HG03196 (cell line): ENCODE results near the gene BCL11A.

Source experiments
- ATAC-seq: cut with Tn5 transposase; IDR thresholded peaks from one replicate; pipeline ENCODE4 v1.9.1; 2021; ENCODE audit not compliant: unreplicated experiment

The BCL11A gene

DNA sequence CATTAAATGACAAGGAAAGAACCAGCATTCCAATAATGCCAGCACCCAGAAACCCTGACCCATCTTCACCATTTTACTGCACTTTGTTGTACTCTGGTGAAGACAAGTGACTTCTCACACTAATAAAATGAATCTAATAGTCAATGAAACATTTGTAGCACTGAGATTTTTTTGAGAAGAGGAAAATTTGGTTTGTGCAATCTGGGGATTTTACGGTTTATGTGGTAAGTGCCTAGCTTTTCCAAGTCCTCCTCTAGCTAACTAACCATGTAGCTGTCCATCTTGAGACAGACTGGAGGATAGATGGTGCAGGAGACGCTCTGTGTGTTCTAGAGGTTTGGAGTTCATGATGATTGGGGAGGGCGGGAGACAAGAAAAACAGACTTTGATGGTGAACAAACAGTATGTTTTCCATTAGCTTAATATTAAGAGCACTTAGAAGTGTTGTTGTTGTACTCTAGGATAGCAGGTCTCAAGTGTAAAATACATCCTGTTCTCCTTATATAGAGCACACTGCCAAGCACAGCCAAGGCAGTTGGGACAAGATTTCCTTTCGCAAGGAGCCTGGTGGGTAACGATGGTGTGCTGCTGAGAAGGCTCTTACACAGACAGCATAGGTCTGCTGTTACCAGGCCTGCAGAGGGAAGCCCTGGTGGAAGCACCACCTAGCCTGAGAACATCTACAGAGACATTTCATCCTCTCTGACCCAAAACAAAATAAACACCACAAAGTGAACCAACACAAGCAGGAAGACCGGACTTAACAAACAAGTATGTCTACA is 83.7 kb downstream of the BCL11A start:
- ATAC-seq, result no peak

DNA sequence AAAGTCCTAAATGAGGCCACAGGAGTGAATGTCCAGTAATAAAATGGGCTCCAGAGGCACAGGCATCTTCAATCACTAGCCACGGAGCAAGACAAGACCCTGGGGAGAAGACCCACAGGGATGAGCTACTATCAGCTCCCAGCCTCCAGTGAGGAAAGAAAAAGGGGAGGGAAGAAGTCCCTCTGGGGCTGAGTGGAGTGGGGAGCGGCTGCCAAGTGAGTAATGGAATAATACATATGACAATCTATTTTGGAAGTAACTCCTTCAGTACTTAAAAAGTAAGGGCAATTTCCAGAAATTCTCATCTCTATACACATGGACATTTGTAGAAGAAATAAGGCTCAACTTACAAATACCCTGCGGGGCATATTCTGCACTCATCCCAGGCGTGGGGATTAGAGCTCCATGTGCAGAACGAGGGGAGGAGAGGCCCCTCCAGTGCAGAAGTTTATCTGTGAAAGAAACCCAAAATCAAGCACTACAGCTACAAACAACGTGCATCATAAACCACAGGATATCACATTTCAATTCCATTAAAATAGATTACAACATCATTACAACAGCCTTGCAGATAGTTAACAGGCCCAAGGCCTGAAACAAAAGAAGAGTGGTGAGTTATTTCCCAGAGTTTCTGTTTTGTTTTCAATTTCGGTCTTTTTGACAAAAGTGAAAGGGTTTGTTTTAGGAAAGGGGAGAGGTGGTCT is 84.9 kb downstream of the BCL11A start:
- no peak for ATAC-seq

DNA sequence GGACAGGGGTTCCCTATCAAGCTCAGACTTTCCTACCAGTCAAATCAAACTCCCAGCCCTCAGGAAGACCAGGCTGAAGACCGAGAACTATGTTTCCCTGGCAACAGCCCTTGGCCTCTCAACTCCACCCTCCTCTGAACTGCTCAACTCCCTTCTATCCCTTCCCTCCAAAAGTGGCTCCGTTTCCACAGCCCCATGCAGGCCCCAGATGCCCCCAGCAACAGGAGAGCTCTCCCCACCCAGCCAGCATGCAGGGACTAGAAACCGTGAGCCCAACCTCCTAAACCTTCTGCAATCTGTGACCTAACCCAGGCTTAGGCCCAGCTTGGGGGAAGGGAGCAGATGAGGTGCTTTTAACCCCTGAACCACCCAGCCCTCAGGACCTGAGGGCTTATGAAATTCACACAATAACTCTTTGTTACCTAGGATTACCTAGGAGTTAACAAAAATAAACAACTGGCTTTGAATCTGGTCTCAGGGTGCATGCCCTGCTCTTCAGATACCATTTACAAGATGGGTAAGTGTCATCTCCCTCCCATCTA is 87.2 kb downstream of the BCL11A start:
- ATAC-seq, result no peak

DNA sequence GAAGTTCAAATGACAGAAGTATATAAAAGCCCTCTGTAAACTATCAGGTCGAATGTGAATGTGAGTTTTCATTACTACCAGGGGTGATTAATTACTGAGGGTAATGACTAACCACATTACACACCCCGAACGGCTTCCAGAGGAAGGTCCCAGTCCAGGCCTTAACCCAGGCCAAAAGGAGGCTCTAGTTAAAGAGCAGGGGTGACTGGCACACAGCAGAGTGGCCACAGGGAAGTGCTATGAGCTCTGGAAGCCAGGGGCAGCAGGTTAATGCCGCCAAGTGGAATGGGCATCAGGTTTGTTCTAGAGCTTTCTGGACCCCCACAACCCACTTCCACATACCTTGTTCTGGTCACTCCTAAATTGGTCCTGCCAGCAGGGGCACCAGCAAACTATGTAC is 87.7 kb downstream of the BCL11A start:
- ATAC-seq, result no peak

DNA sequence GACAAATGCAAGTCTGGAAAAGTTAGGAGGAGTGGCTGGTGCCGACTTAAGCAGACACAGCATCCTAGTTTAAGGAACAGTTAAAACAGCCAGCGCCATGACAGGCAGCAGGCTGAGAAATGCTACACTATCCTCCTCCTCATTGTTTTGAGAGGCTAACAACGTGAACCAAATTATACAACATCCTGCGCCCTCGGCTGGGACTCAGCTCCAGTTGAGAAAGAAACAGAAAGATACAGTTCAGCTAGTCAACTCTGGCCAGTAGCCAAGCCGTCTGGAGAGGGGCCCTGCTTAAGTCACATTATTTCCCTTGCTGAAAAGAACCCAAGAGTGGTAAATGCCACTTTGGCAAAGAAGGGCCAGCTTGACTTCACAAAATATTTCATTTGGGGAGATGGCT is 90.2 kb downstream of the BCL11A start:
- no peak for ATAC-seq

DNA sequence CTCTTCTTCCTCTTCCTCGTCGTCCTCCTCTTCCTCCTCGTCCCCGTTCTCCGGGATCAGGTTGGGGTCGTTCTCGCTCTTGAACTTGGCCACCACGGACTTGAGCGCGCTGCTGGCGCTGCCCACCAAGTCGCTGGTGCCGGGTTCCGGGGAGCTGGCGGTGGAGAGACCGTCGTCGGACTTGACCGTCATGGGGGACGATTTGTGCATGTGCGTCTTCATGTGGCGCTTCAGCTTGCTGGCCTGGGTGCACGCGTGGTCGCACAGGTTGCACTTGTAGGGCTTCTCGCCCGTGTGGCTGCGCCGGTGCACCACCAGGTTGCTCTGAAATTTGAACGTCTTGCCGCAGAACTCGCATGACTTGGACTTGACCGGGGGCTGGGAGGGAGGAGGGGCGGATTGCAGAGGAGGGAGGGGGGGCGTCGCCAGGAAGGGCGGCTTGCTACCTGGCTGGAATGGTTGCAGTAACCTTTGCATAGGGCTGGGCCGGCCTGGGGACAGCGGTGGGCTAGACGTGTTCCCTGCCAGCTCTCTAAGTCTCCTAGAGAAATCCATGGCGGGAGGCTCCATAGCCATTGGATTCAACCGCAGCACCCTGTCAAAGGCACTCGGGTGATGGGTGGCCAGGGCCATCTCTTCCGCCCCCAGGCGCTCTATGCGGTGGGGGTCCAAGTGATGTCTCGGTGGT is 91.9 kb downstream of the BCL11A start:
- ATAC-seq, result no peak

DNA sequence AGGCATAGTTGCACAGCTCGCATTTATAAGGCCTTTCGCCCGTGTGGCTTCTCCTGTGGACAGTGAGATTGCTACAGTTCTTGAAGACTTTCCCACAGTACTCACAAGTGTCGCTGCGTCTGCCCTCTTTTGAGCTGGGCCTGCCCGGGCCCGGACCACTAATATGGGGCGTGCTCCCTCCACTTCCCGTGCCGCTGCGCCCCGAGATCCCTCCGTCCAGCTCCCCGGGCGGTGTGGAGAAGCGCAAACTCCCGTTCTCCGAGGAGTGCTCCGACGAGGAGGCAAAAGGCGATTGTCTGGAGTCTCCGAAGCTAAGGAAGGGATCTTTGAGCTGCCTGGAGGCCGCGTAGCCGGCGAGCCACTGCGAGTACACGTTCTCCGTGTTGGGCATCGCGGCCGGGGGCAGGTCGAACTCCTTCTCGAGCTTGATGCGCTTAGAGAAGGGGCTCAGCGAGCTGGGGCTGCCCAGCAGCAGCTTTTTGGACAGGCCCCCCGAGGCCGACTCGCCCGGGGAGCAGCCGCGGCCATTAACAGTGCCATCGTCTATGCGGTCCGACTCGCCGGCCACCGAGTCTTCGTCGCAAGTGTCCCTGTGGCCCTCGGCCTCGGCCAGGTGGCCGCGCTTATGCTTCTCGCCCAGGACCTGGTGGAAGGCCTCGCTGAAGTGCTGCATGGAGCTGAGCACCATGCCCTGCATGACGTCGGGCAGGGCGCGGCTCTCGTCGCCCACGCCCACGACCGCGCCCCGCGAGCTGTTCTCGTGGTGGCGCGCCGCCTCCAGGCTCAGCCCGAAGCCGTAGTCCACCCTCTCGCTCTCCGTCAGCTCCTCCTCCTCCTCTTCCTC is 92.7 kb downstream of the BCL11A start:
- no peak for ATAC-seq

DNA sequence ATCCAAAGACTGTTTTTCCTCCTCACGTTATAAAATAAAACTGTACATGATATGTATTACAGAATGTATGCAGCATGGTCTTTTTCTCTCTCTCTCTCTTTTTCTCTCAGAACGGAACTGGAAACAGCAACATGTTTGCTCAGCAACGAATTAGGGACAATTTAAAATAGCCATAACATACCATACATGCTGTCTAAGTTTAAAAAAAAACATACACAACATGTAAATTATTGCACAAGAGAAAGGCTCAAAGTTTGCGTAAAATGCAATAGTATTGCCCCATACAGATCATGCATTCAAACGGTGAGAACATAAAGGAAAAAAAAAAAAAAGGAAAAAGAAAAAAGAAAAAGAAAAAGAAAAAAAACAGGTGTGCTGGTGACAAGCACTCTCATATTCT is 93.6 kb downstream of the BCL11A start:
- ATAC-seq, result no peak

DNA sequence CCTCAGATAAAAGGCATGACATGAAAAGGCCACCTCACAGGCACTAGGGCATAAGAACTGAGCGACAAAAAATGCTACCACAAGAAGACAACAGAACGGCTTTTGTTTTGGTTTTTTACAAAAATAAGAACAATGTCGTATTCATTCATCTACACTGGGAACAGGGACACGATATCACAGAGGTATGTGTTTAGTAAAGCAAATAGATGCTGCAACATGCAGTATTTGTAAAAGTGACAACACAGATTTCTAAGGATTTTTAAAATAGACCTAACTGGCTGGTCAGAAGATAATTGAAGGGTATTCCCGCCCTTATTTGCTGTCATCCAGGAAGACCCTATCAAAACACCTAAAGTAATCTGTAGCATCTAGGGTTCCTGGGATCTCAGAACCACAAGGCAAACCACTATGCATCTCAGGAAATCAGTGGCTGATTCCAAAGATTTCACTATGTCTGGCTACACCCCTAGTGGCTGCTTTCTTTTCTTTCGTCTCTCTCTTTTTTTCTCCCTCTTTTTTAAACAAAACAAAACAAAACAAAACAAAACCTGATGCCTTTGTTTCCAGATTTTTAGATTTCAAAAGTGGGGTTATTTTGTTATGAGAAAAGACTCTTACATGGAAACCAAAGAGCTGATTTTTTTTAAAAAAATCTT is 97.2 kb downstream of the BCL11A start:
- ATAC-seq, result no peak

DNA sequence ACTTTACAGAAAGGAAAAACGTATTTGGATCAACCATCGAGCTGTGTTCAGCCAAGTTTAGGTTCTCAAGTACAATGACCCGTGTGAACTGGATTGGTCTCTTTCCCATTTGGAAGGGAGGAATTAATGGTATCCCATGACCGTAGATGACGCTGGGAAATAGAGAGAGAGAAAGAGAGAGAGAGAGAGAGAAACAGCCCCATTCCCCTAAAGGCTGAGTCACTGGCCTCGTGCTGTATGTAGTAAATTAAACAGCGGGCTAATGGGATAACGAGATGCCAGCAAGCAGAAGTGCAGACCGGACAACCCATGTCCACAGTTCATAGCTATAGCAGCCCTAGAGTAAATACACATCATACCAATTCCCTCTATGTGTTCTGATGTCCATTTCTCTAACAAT is 99.6 kb downstream of the BCL11A start:
- no peak for ATAC-seq

DNA sequence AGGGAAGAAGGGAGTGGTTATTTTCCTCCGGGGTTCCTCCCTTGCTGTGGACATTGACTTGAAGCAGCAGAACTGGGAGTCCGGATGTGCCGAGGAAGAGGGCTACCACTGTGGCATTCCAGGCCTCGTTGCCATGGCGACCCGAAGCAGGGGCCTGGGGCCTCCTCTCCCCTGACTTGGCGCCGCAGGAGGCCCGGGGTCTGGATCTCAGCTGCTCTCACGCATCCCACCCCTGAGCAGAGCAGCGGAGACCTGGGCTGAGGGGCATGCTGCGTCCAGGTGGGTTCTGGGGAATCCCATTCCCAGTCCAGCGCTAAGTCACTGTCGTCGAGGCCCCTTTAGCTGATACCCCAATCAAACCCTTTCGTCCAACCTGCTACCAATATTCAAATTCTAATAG is 100.2 kb downstream of the BCL11A start:
- ATAC-seq, result no peak

DNA sequence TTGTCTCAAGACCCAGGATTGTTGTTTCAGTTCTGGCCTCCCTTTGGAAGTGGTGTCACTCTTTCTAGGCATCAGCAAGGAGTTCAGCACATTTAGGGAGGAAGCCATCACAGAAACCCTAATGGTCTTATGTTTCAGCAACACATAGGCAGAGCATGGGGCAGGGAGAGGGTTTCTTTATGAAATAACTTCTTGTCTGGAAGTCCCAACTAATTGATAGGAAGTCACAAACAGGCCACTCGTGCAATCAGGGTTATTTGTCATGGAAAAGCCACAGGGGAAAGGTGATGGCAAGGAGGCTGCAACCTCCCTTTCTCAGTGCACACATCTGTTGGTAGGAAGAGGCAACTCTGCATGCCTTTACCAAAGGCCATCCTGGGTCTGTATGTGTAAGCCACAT is 103.0 kb downstream of the BCL11A start:
- ATAC-seq, result no peak

DNA sequence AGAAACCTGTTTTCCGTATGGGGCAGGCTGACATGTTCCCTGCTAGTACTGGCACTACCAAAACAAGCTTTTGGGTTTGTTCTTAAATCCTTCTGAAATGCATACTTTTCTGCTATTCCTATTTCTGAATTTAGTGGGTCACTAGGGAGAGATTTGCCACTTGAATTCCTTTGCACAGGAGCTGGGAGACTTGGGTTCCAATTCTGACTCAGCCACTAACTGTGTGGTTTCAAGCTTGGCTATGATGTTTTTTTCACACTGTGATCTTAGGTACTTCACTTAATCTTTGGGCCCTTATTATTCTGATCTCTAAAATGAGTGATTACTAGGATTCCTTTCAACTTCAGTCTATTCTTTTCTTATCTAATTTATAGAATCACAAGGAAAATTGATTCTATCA is 105.5 kb downstream of the BCL11A start:
- no peak for ATAC-seq

DNA sequence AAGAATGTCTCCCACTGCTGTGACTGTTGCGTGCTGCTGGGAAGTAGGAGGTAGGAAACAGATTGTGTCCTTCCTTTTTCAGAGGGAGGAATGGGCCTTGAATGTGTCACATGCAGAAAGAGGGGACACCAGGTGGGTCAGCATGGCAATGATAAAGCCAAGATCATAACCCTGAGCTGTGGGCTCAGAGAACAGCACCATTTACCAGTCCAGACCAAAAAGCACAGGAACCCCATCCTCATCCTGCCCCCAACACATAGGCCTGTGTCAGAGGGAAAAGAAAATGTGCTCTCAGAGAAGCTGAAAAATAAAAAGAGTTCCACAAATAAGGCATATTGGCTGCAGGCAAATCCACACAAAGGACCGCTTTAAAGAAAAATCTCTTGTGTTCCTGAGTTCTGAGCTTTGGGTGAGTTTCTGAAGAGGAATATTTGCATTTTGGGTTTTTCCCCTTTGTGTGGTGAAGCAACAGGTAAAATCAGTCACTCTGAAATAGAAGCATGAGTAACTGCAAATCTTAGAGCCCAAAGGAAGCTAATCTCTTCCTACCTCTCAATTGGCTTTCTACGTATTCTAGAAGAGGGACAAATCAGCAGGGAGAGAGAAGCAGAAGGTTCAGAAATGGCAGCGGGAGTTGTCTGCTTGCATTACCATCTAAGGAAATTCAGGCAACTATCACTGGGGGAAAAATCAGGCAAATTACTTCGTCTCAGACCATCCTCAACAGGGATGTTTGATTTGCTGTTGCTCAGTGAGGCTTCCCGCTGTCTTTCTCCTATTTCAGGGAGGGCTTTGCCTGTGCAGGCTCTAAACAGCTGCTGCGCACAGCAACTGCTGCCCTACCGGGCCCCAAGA is 106.8 kb downstream of the BCL11A start:
- peak; percentile 91 for ATAC-seq

DNA sequence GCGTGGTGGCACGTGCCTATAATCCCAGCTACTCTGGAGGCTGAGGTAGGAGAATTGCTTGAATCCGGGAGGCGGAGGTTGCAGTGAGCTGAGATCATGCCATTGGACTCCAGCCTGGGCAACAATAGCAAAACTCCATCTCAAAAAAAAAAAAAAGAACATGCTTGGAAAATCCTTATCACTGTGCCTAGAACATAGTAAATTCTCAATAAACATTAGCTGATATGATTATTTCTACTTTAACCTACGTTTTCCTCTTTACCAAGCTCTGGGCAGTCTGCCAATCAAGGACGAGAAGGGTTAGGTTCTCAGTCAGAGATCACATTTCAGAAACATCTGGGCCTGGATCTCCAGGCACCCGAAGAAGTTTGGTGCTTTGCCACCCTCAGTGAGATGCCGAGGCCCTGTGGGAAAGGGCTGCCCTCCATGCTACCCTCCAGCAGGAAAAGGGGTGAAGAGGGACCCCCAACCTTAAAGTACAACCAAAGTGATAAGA is 107.7 kb downstream of the BCL11A start:
- ATAC-seq, result no peak

DNA sequence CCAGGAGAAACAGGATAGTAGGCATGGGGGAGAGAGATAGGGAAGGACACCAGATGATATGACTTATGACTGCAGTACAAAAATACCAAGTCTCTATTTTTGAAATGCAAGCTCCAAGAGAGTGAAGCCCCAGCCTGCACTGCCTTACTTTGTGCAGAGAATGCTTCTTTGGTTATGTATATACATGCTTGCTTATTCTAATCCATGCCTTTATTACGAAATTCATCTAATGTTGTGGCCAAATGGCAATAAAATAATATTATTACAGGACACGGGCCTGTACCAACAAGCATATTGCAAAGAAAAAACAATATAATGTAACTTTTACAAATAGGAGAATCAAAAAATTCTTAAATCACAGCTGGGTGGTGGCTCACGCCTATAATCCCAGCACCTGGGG is 110.8 kb downstream of the BCL11A start:
- ATAC-seq, result no peak

DNA sequence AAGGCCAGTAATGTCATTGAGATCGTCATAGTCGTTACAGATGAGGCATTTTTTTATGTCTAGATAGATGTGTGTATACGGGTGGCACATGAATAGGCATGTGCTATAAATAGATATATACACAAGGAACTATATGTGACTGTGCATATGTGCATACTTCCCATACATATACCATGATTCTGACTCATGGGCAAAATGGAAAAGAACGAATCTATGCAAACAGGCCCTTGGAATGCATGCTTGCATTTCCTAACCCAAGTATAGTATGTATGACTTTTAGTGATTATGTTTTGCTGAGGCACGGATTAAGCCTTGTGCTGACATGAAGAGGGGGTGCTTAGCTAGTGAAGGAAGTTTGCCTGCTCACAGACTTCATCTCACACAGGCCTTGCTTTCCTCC is 111.7 kb downstream of the BCL11A start:
- no peak for ATAC-seq

DNA sequence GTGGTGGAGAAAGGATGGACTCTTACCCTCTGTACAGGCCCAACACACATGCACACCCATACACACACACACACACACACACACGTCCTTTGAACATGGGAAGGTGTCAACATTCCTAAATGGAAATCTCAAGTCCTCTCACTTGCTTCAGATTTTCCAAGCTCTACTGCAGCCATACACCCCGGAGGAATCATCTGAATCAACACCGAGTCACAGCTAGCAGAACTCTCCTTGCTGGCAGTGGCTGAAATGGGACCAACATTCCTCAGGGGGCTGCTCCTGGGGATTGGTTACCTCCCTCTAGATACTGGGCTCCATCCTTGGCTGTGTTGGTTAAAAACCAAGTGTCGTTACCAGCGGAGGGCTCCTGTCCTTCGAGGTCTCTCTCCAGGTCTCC is 112.7 kb downstream of the BCL11A start:
- ATAC-seq, result no peak

DNA sequence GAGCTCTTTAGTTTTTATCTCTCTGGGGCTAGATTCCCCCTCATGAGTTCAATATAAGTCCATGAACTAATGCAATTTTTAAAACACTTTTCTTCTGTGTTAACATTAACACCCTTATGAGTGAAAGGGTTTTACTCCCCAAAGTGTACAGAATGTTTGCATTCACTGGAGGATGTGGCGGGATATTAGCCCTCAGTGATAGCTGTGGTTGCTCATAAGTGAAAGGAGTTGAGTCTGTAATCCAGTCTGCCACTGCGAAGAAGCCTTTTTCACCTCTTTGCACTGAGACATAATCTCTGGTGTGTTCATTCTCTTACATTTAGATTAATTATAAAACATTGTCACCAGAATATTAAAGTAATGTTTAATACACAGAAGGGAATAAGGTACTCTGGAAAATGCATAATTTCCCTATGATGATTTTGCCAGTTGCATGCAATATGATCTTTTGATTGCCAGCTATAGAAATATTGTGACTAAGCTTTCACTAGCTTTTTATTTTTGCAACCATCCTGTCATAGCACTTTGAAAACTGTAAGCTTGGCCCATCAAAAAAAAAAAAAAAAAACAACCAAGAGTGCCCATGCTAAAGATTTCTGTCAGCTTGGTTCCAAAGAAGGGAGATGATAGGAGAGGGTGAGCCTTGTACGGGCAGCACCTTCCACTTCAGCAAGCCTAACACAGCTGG is 113.2 kb downstream of the BCL11A start:
- ATAC-seq, result peak; percentile 34
